Caco-2 (cell line): ENCODE measurements around the gene NIM1K. TPM values are rescaled to one million over a fixed set of nuclear protein-coding genes. Genes with fewer than 3 reads are reported as not detected.
"Not testable (repeated sequence)": the region's sequence is repeated elsewhere in the genome, so short reads cannot be mapped to it uniquely, and the experiment has no call there.

Experiments used
- BruUV-seq: library from RNA; stranded (reverse); fragments of 400-500 nt; replicated peaks from 2 replicates; lab custom pipeline; 2021; lab: Mats Ljungman, UMichigan
- CTCF ChIA-PET: fragments of 300-600 bp; sonication (Branson Sonifier 250); formaldehyde crosslinking; loops from one replicate; lab custom pipeline; 2022; ENCODE audit warnings: antibody characterized with exemption; lab: Charles Lee
- POLR2A ChIA-PET: fragments of 300-600 bp; sonication (Branson Sonifier 250); formaldehyde crosslinking; loops from one replicate; lab custom pipeline; 2022; ENCODE audit warnings: antibody characterized with exemption; lab: Charles Lee
- DNase-seq, 2 experiments: peaks; one replicate each; pipeline versions ENCODE4 v3.0.0 to v3.0.0-alpha.2; 2020 to 2022
- H3K27me3 ChIP-seq: replicated peaks from 2 replicates; pipeline ENCODE4 v1.6.0; 2011; ENCODE audit warnings: low read length; ENCODE audit not compliant: control insufficient read depth, insufficient read depth
- H3K36me3 ChIP-seq: 2 replicates; pipeline ENCODE4 v1.5.1; 2011; ENCODE audit warnings: low read length; ENCODE audit not compliant: control insufficient read depth, insufficient read depth
- H3K4me1 ChIP-seq: fragments of 250-450 bp; sonication (Bioruptor Pico); 2 replicates; pipeline ENCODE4 v1.5.1; 2020; ENCODE audit warnings: mild to moderate bottlenecking
- H3K4me3 ChIP-seq: 2 replicates; pipeline ENCODE4 v1.5.1; 2011; ENCODE audit warnings: low read depth, mild to moderate bottlenecking, control low read depth, low read length
- H3K9me3 ChIP-seq: fragments of 250-450 bp; sonication (Bioruptor Pico); 2 replicates; pipeline ENCODE4 v1.5.1; 2020; ENCODE audit warnings: mild to moderate bottlenecking, moderate library complexity
- H3K27ac Mint-ChIP-seq: one replicate; pipeline ENCODE4 v1.8.0; 2022; ENCODE audit warnings: mixed read lengths; ENCODE audit not compliant: unreplicated experiment
- H3K27me3 Mint-ChIP-seq: one replicate; pipeline ENCODE4 v1.8.0; 2022; ENCODE audit warnings: mixed read lengths; ENCODE audit not compliant: insufficient read depth, unreplicated experiment
- H3K36me3 Mint-ChIP-seq: one replicate; pipeline ENCODE4 v1.8.0; 2022; ENCODE audit warnings: mild to moderate bottlenecking, mixed read lengths; ENCODE audit not compliant: insufficient read depth, unreplicated experiment
- H3K4me1 Mint-ChIP-seq: one replicate; pipeline ENCODE4 v1.8.0; 2022; ENCODE audit warnings: low read depth, mixed read lengths; ENCODE audit not compliant: unreplicated experiment
- H3K4me3 Mint-ChIP-seq: one replicate; pipeline ENCODE4 v1.8.0; 2022; ENCODE audit warnings: mild to moderate bottlenecking, moderate library complexity, mixed read lengths; ENCODE audit not compliant: unreplicated experiment
- H3K9me3 Mint-ChIP-seq: one replicate; pipeline ENCODE4 v1.8.0; 2022; ENCODE audit warnings: mixed read lengths; ENCODE audit not compliant: unreplicated experiment
- intact Hi-C: fragments of 100-400 bp; cut with micrococcal nuclease; formaldehyde crosslinking; loops from one replicate; pipeline ENCODE4 v1.10.0; 2022; ENCODE audit not compliant: unreplicated experiment
- total RNA-seq: library from RNA; stranded (reverse); gene quantifications from 2 replicates; pipeline ENCODE4 v1.2.3, GENCODE V29; 2022
- TF ChIP-seq, protein P1 (sequence below), 2 experiments: fragments of 200-600 bp in 1 of 2; IDR thresholded peaks; 1 replicate in 1 of 2; 2 replicates in 1 of 2; pipeline versions ENCODE4 v1.5.1 to v1.8.0; 2011 to 2022; ENCODE audit warnings: antibody characterized with exemption in 1 of 2, control low read depth in 1 of 2, inconsistent platforms in 1 of 2, low read depth in 1 of 2, low read length in 1 of 2, mild to moderate bottlenecking in 1 of 2, moderate library complexity in 1 of 2; ENCODE audit not compliant: insufficient read depth in 1 of 2, severe bottlenecking in 1 of 2, unreplicated experiment in 1 of 2

Gene NIM1K
- total RNA-seq, 1 experiment from 2014 or later = not detected

DNA sequence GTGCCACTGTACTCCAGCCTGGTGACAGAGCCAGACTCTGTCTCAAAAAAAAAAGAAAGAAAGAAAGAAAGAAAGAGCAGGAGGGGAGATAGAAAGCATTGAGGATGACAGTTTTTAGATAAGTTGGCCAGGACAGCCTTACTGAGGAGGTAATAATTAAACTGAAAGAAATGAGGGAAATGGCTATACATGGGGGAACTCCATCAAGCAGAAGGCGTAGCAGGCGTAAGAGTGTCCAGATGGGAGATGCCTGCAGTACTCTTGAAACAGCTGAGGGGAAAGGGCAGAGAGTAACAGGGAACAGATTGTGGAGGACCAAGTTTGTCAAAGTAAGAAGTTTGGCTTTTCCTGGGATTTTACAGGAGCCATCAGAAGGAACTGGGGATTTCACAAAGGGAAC lies 63.7 kb downstream of the NIM1K start:
- H3K36me3 ChIP-seq = no peaks in the 10 kb centered on the region
- Mint-ChIP-seq H3K4me1 (peaks cover 21% of the 10 kb centered on the region), H3K9me3 (no peaks in the 10 kb centered on the region), H3K27me3 (no peaks in the 10 kb centered on the region), H3K36me3 (no peaks in the 10 kb centered on the region), H3K4me3 (no peak overlapping the region), H3K27ac (no peak overlapping the region)
- intact Hi-C loops = no loop called here
- no peak overlapping the region for H3K4me3 ChIP-seq
- no peaks in the 10 kb centered on the region for H3K27me3 ChIP-seq
- no peaks in the 10 kb centered on the region for H3K9me3 ChIP-seq
- no peak for DNase-seq
- POLR2A ChIA-PET = no interaction called here
- CTCF ChIA-PET = no interaction called here
- BruUV-seq = no TSS peak
- TF ChIP-seq, protein P1, sequence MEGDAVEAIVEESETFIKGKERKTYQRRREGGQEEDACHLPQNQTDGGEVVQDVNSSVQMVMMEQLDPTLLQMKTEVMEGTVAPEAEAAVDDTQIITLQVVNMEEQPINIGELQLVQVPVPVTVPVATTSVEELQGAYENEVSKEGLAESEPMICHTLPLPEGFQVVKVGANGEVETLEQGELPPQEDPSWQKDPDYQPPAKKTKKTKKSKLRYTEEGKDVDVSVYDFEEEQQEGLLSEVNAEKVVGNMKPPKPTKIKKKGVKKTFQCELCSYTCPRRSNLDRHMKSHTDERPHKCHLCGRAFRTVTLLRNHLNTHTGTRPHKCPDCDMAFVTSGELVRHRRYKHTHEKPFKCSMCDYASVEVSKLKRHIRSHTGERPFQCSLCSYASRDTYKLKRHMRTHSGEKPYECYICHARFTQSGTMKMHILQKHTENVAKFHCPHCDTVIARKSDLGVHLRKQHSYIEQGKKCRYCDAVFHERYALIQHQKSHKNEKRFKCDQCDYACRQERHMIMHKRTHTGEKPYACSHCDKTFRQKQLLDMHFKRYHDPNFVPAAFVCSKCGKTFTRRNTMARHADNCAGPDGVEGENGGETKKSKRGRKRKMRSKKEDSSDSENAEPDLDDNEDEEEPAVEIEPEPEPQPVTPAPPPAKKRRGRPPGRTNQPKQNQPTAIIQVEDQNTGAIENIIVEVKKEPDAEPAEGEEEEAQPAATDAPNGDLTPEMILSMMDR (IDR thresholded peaks at IDR 0.05; ENCODE audit: insufficient read depth in 1 of 2, low read depth in 1 of 2, low read length in 1 of 2, severe bottlenecking in 1 of 2, unreplicated experiment in 1 of 2) = no peak
- peaks cover 8% of the 10 kb centered on the region for H3K4me1 ChIP-seq

DNA sequence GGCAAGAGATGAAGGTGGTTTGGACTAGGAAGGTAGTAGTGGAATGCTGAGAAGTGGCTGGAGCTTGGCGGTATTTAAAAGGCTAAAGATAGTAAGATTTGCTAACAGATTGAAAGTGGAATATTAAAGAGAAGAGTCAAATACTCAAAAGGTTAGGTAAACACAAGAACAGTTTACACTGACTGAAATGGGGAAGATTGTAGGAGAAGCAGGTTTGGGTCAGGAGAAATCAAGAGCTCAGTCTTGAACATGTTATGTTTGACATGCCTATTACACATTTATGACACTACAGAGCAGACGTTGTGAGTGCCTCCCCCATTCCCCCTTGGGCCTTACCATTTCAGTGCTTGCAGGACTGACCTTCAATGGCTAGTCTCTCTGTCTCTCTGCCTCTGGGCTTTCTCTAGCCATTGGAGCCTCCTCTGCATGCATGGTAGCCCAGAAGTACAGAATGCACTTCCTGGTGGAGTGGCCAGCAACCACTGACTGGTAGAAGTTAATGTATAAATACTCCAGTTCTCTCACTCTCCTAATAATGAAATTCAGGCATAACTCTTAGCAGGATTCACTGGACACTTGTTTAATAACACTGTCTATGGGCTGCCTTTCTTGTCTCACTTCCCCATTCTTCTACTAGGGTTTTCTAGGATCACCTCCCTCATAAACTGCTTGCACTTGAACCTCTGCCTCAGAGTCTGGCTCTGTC lies 64.4 kb downstream of the NIM1K start:
- POLR2A ChIA-PET = no interaction called here

DNA sequence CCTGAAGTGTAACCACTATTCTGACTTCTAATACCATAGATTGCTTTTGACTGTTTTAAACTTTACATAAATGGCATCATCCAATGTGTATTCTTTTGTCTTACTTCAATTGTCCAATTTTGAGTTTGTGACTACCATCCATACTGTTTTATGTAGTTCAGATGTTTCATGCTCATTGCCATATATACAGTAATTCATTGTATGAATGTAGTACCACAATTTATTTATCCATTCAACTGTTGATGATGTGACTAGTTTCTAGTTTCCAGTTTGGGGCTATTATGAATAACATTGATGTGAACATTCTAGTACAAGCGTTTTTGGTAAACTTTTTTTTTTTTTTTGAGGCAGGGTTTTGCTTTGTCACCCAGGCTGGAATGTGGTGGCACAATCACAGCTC lies 66.1 kb downstream of the NIM1K start:
- H3K4me3 ChIP-seq = no peak overlapping the region
- peaks cover 3% of the 10 kb centered on the region for H3K27me3 Mint-ChIP-seq
- H3K36me3 ChIP-seq = no peaks in the 10 kb centered on the region
- H3K4me1 Mint-ChIP-seq = peaks cover 21% of the 10 kb centered on the region
- peaks cover 8% of the 10 kb centered on the region for H3K4me1 ChIP-seq
- CTCF ChIA-PET = no interaction called here
- no peak for DNase-seq
- POLR2A ChIA-PET = no interaction called here
- H3K4me3 Mint-ChIP-seq = no peak overlapping the region
- peaks cover under 1% of the 10 kb centered on the region for H3K9me3 Mint-ChIP-seq
- H3K36me3 Mint-ChIP-seq = no peaks in the 10 kb centered on the region
- H3K9me3 ChIP-seq = no peaks in the 10 kb centered on the region
- no TSS peak for BruUV-seq
- H3K27me3 ChIP-seq = no peaks in the 10 kb centered on the region
- H3K27ac Mint-ChIP-seq = no peak overlapping the region
- intact Hi-C loops = no loop called here
- TF ChIP-seq, protein P1 (IDR thresholded peaks at IDR 0.05; ENCODE audit: insufficient read depth in 1 of 2, low read depth in 1 of 2, low read length in 1 of 2, severe bottlenecking in 1 of 2, unreplicated experiment in 1 of 2) = no peak

More for the DNA sequence above, 64.4 kb downstream of the NIM1K start:
- Mint-ChIP-seq H3K36me3 (no peaks in the 10 kb centered on the region), H3K27ac (no peak overlapping the region), H3K27me3 (no peaks in the 10 kb centered on the region), H3K4me3 (no peak overlapping the region), H3K9me3 (no peaks in the 10 kb centered on the region), H3K4me1 (peaks cover 21% of the 10 kb centered on the region)
- intact Hi-C loops = no loop called here
- BruUV-seq = no TSS peak
- TF ChIP-seq, protein P1 (IDR thresholded peaks at IDR 0.05; ENCODE audit: insufficient read depth in 1 of 2, low read depth in 1 of 2, low read length in 1 of 2, severe bottlenecking in 1 of 2, unreplicated experiment in 1 of 2) = no peak
- H3K36me3 ChIP-seq = no peaks in the 10 kb centered on the region
- no peak overlapping the region for H3K4me3 ChIP-seq
- no peaks in the 10 kb centered on the region for H3K9me3 ChIP-seq
- H3K27me3 ChIP-seq = no peaks in the 10 kb centered on the region
- CTCF ChIA-PET = no interaction called here
- peak in 1 of 2 experiments; percentile 6 for DNase-seq
- H3K4me1 ChIP-seq = peaks cover 8% of the 10 kb centered on the region

DNA sequence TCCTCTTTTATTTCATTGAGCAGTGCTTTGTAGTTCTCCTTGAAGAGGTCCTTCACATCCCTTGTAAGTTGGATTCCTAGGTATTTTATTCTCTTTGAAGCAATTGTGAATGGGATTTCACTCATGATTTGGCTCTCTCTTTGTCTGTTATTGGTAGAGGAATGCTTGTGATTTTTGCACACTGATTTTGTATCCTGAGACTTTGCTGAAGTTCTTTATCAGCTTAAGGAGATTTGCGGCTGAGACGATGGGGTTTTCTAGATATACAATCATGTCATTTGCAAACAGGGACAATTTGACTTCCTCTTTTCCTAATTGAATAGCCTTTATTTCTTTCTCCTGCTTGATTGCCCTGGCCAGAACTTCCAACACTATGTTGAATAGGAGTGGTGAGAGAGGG lies 70.2 kb downstream of the NIM1K start:
- H3K36me3 Mint-ChIP-seq, H3K27ac Mint-ChIP-seq, H3K4me3 Mint-ChIP-seq, H3K4me1 ChIP-seq, BruUV-seq, H3K36me3 ChIP-seq, POLR2A ChIA-PET, H3K27me3 Mint-ChIP-seq, H3K4me1 Mint-ChIP-seq, intact Hi-C loops, DNase-seq, CTCF ChIA-PET, H3K27me3 ChIP-seq, H3K4me3 ChIP-seq, H3K9me3 ChIP-seq: not testable (repeated sequence)
- peaks cover 19% of the 10 kb centered on the region for H3K9me3 Mint-ChIP-seq
